GDM1 (cell line): ENCODE data around the gene SNAI3.

Source experiments
- DNase-seq: peaks from one replicate; lab custom pipeline; 2025; lab: John Stamatoyannopoulos, UW

SNAI3 gene

DNA sequence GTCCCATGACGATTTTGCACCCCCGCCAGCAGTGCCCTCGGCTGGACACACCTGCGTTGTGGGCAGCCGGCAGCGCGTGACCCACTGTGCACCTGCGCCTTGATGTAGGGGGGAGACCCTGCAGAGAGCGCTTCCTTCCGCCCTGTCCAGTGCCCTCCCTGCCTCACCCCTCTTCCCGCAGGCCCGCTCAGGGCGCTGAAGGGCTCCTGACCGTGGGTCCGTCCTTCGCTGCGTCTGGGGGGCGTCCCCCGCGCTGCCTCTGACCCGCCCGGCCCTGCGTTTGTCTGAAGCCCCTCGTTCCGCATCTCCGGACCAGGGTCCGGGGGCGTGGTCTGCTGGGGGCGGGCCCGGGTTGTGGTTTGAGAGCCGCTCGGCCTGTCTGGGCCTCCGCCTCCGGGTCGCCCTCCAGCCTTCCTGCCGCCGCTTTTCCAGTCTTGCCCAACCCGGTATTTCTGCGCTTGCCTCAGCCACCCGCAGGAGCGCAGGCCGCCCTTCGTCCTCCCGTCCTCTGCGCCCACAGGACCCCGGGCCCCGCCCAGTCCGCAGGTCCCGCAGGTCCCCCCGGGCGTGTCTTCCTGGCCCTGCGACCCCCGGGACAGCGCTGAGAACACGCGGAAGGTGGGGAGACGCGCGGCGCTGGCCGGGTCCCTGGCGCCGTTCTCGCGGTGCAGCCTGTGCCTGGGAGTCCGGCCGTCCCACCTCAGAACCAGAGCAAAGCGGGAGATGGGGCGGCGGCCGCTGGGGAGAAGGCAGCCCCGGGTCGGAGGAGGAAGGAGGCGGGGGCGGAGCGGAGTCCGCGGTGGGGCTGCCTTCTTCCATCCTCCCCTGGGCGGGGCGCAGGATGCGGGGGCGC lies 51.9 kb downstream of the SNAI3 start:
- no peak for DNase-seq

DNA sequence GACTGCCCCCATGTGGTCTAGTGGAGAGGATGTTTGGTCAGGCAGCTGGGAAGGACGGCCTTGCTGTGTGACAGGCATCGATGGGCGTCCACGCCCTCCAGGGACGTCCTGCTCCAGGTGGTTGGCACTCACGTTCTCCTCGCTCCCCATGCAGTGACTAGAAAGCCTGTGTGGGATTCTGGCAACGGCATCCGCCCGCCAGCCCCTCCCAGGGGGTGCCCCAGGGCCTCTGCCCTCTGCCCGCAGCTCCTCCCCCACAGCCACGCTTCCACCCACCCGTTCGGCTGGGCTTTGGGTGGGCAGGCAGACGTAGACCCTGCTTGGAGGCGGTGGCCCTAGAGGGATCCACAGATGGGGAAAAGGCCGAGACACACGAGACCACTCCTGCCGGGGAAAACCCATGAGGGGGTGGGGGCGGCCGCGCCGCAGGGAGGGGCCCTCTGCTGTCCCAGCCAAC lies 52.6 kb downstream of the SNAI3 start:
- DNase-seq, result no peak

DNA sequence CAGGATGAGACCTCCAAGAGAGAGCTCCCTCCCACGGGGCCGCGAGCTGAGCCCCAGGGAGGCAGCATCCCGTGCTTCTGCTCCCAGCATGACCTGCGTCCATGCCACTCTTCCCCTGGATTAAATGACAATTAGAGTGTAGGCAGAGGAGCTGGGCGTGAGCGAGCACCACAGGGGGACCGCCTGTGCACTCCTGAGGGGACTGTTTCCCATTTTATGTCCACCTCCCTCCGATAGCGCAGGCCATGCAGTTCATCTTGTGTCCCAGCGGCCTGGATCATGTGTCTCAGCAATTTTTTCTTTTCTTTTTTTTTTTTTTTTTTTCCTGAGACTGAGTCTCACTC lies 53.7 kb downstream of the SNAI3 start:
- DNase-seq, result no peak

DNA sequence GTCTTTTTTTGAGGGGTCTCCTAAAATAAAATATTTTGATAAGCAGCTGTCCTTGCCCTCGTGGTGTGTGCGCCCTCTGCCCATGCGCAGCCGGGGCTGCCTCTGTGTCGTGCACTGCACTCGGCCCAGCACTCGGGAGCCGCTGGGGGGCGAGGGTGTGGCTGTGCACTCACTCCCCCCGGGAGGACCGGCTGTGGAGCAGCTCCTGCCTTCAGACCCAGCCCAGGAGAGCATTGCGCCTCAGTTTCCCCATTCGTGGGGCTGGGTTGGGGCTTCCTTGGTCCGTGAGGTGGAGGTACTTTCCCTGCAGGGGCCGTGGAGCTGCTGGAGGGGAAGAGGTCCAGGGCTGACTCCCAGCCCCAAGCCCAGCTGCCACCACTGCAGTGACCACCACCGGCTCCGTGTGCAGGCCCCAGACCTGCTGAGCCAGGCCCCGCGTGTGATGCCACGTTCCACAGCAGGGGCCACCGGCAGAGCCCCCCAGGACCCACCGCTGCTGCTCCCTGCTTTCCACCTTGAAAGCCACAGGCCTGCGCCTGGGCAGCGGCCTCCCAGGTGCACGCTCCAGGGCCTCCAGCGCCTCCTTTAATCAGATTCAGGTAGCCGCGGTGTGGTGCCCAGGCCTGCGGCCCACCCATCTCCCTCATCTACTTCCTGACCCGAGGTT lies 54.3 kb downstream of the SNAI3 start:
- DNase-seq, result no peak

DNA sequence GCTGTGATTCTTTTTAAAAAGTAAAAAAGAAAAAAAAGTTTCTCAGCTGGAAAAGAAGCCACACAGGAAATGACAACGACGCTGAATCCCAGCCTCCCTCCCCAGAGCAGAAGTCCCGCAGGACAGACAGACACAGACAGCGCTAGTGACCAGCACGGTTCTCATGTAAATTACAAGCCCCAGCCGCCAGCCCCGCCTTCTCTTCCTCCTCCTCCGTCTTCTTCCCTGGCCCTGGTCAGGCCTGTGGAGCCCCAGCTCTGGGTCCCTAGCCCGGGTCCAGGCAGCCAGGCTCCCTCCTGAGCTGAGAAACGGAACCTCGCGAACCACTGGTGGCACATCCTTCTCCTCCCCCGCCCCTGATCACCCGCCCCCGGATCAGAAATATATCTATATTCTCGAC lies 54.9 kb downstream of the SNAI3 start:
- DNase-seq, result no peak

DNA sequence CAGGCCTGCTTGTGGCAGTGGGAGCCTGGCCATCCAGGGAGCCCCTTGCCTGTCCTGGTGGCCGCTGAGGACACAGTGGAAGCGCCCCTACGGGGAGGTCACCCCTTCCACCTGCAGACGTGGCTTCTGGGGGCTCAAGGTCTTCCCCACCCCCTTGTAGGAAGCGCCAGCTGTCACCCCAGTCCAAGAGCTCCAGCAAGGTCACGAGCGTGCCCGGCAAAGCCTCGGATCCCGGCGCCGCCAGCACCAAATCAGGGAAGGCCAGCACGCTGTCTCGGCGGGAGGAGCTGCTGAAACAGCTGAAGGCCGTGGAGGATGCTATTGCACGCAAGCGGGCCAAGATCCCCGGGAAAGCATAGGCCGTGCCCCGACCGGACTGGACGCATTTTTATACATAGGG lies 55.4 kb downstream of the SNAI3 start:
- DNase-seq, result no peak

DNA sequence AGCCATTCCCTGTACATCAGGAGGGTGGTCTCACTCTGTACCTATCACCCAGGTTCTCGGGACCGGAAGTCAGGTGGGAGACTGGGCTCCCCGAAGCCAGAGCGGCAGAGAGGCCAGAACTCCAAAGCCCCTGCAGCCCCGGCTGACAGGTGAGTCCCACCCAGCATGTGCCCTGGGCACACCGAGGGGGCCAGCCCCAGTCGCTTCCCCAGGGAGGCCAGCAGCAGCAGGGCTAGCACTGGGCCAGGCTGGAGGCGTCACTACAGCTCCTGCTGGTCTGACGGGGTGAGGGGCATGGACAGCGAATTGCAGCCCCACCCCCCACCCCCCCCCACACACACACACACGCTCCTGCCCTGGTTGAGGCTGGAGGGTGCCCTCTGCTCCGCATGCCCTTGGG lies 55.9 kb downstream of the SNAI3 start:
- no peak for DNase-seq

DNA sequence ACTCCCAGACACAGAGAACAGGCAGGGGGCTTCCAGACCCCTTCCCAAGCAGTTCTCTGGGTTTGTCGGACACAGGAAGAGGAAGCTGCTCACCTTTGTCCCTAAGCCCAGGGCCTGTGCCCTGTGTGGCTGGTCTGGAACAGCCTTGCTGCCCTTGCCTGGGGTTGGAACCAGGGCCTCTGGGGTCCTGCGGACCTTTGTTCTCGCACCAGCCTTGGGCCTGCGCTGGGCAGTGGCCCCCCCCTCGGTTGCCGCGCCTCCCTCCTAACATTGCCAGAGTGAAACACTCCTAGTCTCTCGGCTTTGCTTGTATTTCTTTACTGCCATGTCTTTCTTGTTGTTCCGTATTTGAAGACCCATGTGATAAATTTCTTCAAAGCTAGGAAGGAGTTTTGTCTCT lies 56.5 kb downstream of the SNAI3 start:
- no peak for DNase-seq

DNA sequence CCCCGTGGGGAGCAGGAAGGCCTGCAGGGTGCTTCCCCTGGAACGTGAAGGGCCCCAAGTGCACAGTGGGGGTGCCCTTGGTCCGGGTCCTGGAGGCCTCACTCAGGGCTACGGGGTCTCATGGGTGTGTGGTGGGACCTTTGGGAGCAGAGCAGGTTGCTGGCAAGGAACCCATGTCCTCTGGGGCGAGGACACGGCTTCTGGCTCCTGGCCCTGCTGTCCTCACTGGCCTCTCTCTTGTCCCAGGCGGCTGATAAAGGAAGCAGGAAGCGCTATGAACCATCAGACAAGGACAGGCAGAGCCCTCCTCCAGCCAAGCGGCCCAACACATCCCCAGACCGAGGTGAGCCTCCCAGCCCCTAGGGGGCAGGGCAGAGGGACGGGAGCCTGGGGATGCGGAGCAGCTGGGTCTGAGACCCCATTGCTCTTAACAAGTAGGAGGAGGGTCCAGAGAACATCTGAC lies 57.8 kb downstream of the SNAI3 start:
- DNase-seq, result no peak
